GDM1 (cell line): ENCODE measurements around the gene CDK11A.
"Not testable (repeated sequence)": the region's sequence is repeated elsewhere in the genome, so short reads cannot be mapped to it uniquely, and the experiment has no call there.

Source experiments
- DNase-seq: peaks from one replicate; lab custom pipeline; 2025; lab: John Stamatoyannopoulos, UW

CDK11A gene

GRCh38 chr1:1662392-1662791, 61.8 kb downstream of the CDK11A start:
- DNase-seq, result not testable (repeated sequence)

DNA sequence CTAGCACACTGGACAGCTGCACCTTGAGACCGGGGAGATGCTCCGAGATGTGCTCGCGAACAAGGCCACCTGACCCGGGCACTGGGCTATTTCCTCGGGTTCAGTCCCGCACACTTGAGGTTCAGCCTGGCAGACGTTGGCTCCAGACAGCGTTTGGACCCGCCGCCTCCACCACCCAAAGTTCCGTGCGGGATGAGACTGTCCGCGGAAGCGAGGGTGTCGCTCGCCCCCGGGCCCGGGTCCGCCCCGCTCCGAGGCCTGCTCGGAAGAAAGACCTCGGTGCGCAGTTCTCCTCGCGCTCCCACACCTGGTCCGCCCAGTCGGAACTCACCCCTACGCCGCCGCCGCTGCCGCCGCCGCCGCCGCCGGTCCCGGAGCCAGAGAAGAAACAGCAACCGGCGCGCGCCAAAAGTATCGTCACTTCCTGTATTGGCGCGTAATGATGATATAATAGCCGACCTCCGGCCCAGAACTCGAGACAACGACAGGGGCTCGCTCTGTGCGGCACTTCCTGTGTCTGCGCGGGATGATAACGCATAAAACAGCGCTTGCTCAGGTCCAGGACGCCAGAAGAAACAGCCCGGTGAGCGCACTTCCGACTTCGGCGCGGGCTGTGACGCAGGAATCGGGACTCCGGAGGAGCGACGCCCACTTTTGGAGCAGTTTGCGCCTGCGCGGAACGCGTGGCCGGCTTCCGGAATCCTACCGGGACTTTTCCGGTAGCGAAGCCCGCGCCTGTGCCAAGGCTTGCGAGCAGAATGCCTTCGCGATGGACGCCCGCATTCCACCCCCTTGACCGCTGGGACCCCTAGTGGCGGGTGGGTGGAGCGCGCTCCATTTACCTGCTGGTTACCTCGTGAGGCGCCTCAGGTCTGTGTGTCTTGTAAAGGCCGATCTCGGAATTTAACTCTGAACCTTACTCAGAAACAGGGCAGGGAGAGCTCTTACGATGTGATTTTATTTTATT, 65.3 kb downstream of the CDK11A start, which contains the start of gene CDK11B:
Gene CDK11B (minus strand): TSS at position 422 of the 967 bp plus-strand sequence. CDS start 1,519 bp downstream, outside the sequence.
- DNase-seq, result peak; percentile 95
